Endothelial cell of umbilical vein (primary cell): ENCODE data around the gene HINT2. TPM values are rescaled to one million over a fixed set of nuclear protein-coding genes. Genes with fewer than 3 reads are reported as not detected.

ENCODE experiments used
- BruUV-seq: library from RNA; stranded (reverse); fragments of 400-500 nt; replicated peaks from 2 replicates; lab custom pipeline; 2021; lab: Mats Ljungman, UMichigan
- CTCF ChIA-PET: fragments of 300-600, 350-600 bp; sonication (Branson Sonifier 250); formaldehyde crosslinking; loops from one replicate; lab custom pipeline; 2021; ENCODE audit warnings: antibody characterized with exemption, inconsistent platforms; lab: Charles Lee
- POLR2A ChIA-PET: fragments of 300-600, 350-600 bp; sonication (Branson Sonifier 250); formaldehyde crosslinking; loops from one replicate; lab custom pipeline; 2021; ENCODE audit warnings: antibody characterized with exemption, inconsistent platforms; lab: Charles Lee
- DNase-seq: peaks from one replicate; pipeline ENCODE4 v3.0.0-alpha.2; 2011; ENCODE audit warnings: low read depth, low spot score
- FAIRE-seq: peaks from 2 replicates; lab custom pipeline; 2011; peaks lifted over from hg19 to GRCh38; lab: Jason Lieb, UNC
- H2AFZ ChIP-seq: 2 replicates; pipeline ENCODE4 v1.6.0; 2012; ENCODE audit warnings: low read depth, low read length, control low read depth, inconsistent platforms
- H3K27ac ChIP-seq: 2 replicates; pipeline ENCODE4 v1.5.1; 2011; ENCODE audit warnings: low read depth, mild to moderate bottlenecking, control low read depth, low read length, moderate library complexity; ENCODE audit not compliant: insufficient read depth
- H3K27me3 ChIP-seq, 2 experiments: 2 replicates each; pipeline versions ENCODE4 v1.6.0 to v1.6.1; 2011; ENCODE audit warnings: low read length in 2 of 2, mixed read lengths in 1 of 2; ENCODE audit not compliant: control insufficient read depth in 2 of 2, insufficient read depth in 2 of 2
- H3K36me3 ChIP-seq, 2 experiments: 2 replicates in 1 of 2; 3 replicates in 1 of 2; pipeline ENCODE4 v1.5.1; 2011; ENCODE audit warnings: low read length in 2 of 2, mild to moderate bottlenecking in 1 of 2, moderate library complexity in 1 of 2; ENCODE audit not compliant: control insufficient read depth in 2 of 2, insufficient read depth in 2 of 2; ENCODE audit errors: extremely low read depth in 1 of 2
- H3K4me1 ChIP-seq: 3 replicates; pipeline ENCODE4 v1.5.1; 2011; ENCODE audit warnings: mild to moderate bottlenecking, low read length; ENCODE audit not compliant: control insufficient read depth, insufficient read depth; ENCODE audit errors: extremely low read depth
- H3K4me2 ChIP-seq: 2 replicates; pipeline ENCODE4 v1.6.1; 2011; ENCODE audit warnings: low read length, control low read depth, mixed read lengths; ENCODE audit not compliant: insufficient read depth
- H3K4me3 ChIP-seq, 3 experiments: fragments of 200-600 bp in 1 of 3; sonication (generic), shearing (Covaris generic) in 1 of 3; replicated peaks in 1 of 3; 2 replicates each; pipeline ENCODE4 v1.5.1; 2011 to 2016; ENCODE audit warnings: control low read depth in 3 of 3, low read length in 3 of 3, mild to moderate bottlenecking in 2 of 3, inconsistent platforms in 1 of 3, low read depth in 1 of 3, moderate library complexity in 1 of 3; ENCODE audit not compliant: insufficient read depth in 1 of 3
- H3K79me2 ChIP-seq: 2 replicates; pipeline ENCODE4 v1.6.0; 2012; ENCODE audit warnings: low read length, inconsistent platforms; ENCODE audit not compliant: control insufficient read depth, insufficient read depth
- H3K9ac ChIP-seq: replicated peaks from 2 replicates; pipeline ENCODE3; 2011; ENCODE audit warnings: low read length, control low read depth; ENCODE audit not compliant: insufficient read depth; ENCODE audit errors: extremely low read depth
- H3K9me1 ChIP-seq: replicated peaks from 3 replicates; pipeline ENCODE4 v1.6.0; 2011; ENCODE audit warnings: mild to moderate bottlenecking, low read length; ENCODE audit not compliant: control insufficient read depth, insufficient read depth; ENCODE audit errors: extremely low read depth
- H3K9me3 ChIP-seq: replicated peaks from 2 replicates; pipeline ENCODE4 v1.5.1; 2012; ENCODE audit warnings: low read length, inconsistent platforms; ENCODE audit not compliant: control insufficient read depth, insufficient read depth
- H4K20me1 ChIP-seq: replicated peaks from 2 replicates; pipeline ENCODE3; 2011; ENCODE audit warnings: mild to moderate bottlenecking, low read length; ENCODE audit not compliant: control insufficient read depth, insufficient read depth; ENCODE audit errors: extremely low read depth
- EZH2 ChIP-seq: IDR thresholded peaks from 2 replicates; pipeline ENCODE4 v1.6.1; 2012; ENCODE audit warnings: borderline replicate concordance, low read depth, mild to moderate bottlenecking, moderate library complexity, low read length, inconsistent platforms; ENCODE audit not compliant: severe bottlenecking
- FOS ChIP-seq: IDR thresholded peaks from 2 replicates; pipeline ENCODE4 v1.6.1; 2011; ENCODE audit warnings: mild to moderate bottlenecking, low read length, moderate library complexity, borderline replicate concordance; ENCODE audit not compliant: insufficient read depth
- GATA2 ChIP-seq: IDR thresholded peaks from 2 replicates; pipeline ENCODE4 v1.7.0; 2011; ENCODE audit warnings: low read depth, mild to moderate bottlenecking, moderate library complexity, mixed read lengths, low read length; ENCODE audit not compliant: insufficient read length, insufficient read depth
- JUN ChIP-seq: IDR thresholded peaks from 2 replicates; pipeline ENCODE4 v1.6.1; 2011; ENCODE audit warnings: borderline replicate concordance, low read depth; ENCODE audit not compliant: insufficient read length, insufficient read depth
- MAX ChIP-seq: IDR thresholded peaks from 2 replicates; pipeline ENCODE4 v1.6.1; 2011; ENCODE audit not compliant: insufficient read depth, insufficient read length
- MYC ChIP-seq: IDR thresholded peaks from one replicate; pipeline ENCODE4 v1.6.1; 2011; ENCODE audit warnings: mild to moderate bottlenecking, low read depth, low read length
- POLR2A ChIP-seq: IDR thresholded peaks from 2 replicates; pipeline ENCODE4 v1.6.1; 2012; ENCODE audit warnings: low read depth, mild to moderate bottlenecking, control low read depth, low read length
- POLR2AphosphoS5 ChIP-seq: IDR thresholded peaks from 2 replicates; pipeline ENCODE4 v1.6.1; 2012; ENCODE audit warnings: low read depth, mild to moderate bottlenecking, control low read depth, low read length, moderate library complexity; ENCODE audit not compliant: insufficient read depth
- dilution Hi-C: fragments of 300-500 bp; cut with MboI; formaldehyde crosslinking; loops from one replicate; pipeline ENCODE4 v1.15.0; 2019; ENCODE audit warnings: low sequenced_read_pairs; ENCODE audit not compliant: extremely low pct_ligation_motif_present
- intact Hi-C: fragments of 100-400 bp; cut with micrococcal nuclease; formaldehyde crosslinking; loops from one replicate; pipeline ENCODE4 v1.10.0; 2022
- polyA plus RNA-seq, 4 experiments: library from polyadenylated mRNA; depleted of rRNA in 3 of 4; stranded (reverse) in 3 of 4; unstranded in 1 of 4; fragments of >200 nt; gene quantifications; 2 replicates each; pipeline versions ENCODE4 v1.2.1 to v1.2.3, GENCODE V29; 2011 to 2012; ENCODE audit warnings: missing spikeins in 1 of 4
- total RNA-seq: library from RNA; stranded (reverse); gene quantifications from 2 replicates; pipeline ENCODE4 v1.2.3, GENCODE V29; 2021
- TF ChIP-seq, protein P1 (sequence below), 2 donors: IDR thresholded peaks; 1 replicate in 1 of 2; 2 replicates in 1 of 2; pipeline ENCODE4 v1.5.1; 2011; ENCODE audit warnings: low read length in 2 of 2, mild to moderate bottlenecking in 2 of 2, moderate library complexity in 2 of 2, control low read depth in 1 of 2, inconsistent platforms in 1 of 2, low read depth in 1 of 2; ENCODE audit not compliant: insufficient read depth in 1 of 2; ENCODE audit errors: extremely low read depth in 1 of 2

HINT2 gene
- total and polyA plus RNA-seq, 2 donors (not counting 3 experiments of a cell fraction or from before 2014, with no cell fraction given): 27.2 to 42.1 TPM

GRCh38 chr9:35801328-35802128, 13.3 kb downstream of the HINT2 start:
- peaks cover 0 to 2% of the 10 kb centered on the region in 2 experiments for H3K36me3 ChIP-seq
- H3K9me3 ChIP-seq: no peaks in the 10 kb centered on the region
- DNase-seq (no peak), FAIRE-seq (no peak)
- no peak overlapping the region for H3K27ac ChIP-seq
- no peak overlapping the region for H3K4me3 ChIP-seq
- no peak overlapping the region for H3K4me2 ChIP-seq
- H3K9ac ChIP-seq: no peak overlapping the region
- ChIA-PET POLR2A (no interaction called here), CTCF (interaction anchor here (1.0 to 1.6 kb wide), 2 partner anchors 11 to 81 kb away, joined by 5 read pairs; no protein-coding TSS in a partner anchor)
- H4K20me1 ChIP-seq: no peaks in the 10 kb centered on the region
- H3K79me2 ChIP-seq: no peaks in the 10 kb centered on the region
- dilution Hi-C loops: no loop called here
- BruUV-seq: no TSS peak
- H3K4me1 ChIP-seq: peaks cover 19% of the 10 kb centered on the region
- no peaks in the 10 kb centered on the region for H3K27me3 ChIP-seq
- no peak overlapping the region for H2AFZ ChIP-seq
- no peaks in the 10 kb centered on the region for H3K9me1 ChIP-seq
- TF ChIP-seq, protein P1, sequence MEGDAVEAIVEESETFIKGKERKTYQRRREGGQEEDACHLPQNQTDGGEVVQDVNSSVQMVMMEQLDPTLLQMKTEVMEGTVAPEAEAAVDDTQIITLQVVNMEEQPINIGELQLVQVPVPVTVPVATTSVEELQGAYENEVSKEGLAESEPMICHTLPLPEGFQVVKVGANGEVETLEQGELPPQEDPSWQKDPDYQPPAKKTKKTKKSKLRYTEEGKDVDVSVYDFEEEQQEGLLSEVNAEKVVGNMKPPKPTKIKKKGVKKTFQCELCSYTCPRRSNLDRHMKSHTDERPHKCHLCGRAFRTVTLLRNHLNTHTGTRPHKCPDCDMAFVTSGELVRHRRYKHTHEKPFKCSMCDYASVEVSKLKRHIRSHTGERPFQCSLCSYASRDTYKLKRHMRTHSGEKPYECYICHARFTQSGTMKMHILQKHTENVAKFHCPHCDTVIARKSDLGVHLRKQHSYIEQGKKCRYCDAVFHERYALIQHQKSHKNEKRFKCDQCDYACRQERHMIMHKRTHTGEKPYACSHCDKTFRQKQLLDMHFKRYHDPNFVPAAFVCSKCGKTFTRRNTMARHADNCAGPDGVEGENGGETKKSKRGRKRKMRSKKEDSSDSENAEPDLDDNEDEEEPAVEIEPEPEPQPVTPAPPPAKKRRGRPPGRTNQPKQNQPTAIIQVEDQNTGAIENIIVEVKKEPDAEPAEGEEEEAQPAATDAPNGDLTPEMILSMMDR (IDR thresholded peaks at IDR 0.05; ENCODE audit: extremely low read depth in 1 of 2, insufficient read depth in 1 of 2, low read depth in 1 of 2, low read length in 2 of 2): no peak
- TF ChIP-seq POLR2A (no peak), GATA2 (no peak), MYC (no peak), EZH2 (no peak), MAX (no peak), POLR2AphosphoS5 (no peak), FOS (no peak), JUN (no peak)
- intact Hi-C loops: no loop called here
